Liver (tissue), 9 donors: ENCODE results near the gene BLZF1. TPM values are rescaled to one million over a fixed set of nuclear protein-coding genes. Genes with fewer than 3 reads are reported as not detected.

ENCODE experiments used
- DNase-seq: peaks from one replicate; pipeline ENCODE4 v3.0.0-alpha.2; 2017; ENCODE audit warnings: low spot score
- H3K27ac ChIP-seq, 2 donors: one replicate each; pipeline ENCODE4 v1.7.0; 2013; ENCODE audit warnings: inconsistent platforms in 2 of 2, low read length in 2 of 2, control low read depth in 1 of 2, low read depth in 1 of 2, mild to moderate bottlenecking in 1 of 2
- H3K27me3 ChIP-seq, 4 donors: one replicate each; pipeline versions ENCODE4 v1.6.1 to v1.7.0; 2013; ENCODE audit warnings: low read length in 3 of 4, inconsistent platforms in 1 of 4, mild to moderate bottlenecking in 1 of 4, moderate library complexity in 1 of 4; ENCODE audit not compliant: control insufficient read depth in 4 of 4, insufficient read depth in 4 of 4
- H3K36me3 ChIP-seq, 4 donors: one replicate each; pipeline versions ENCODE4 v1.6.1 to v1.7.0; 2013; ENCODE audit warnings: low read length in 3 of 4, mild to moderate bottlenecking in 3 of 4, low read depth in 1 of 4, moderate library complexity in 1 of 4; ENCODE audit not compliant: control insufficient read depth in 4 of 4, insufficient read depth in 3 of 4
- H3K4me1 ChIP-seq, 4 donors: one replicate each; pipeline versions ENCODE4 v1.6.1 to v1.7.0; 2013; ENCODE audit warnings: low read length in 3 of 4, mild to moderate bottlenecking in 3 of 4, moderate library complexity in 1 of 4; ENCODE audit not compliant: control insufficient read depth in 4 of 4, insufficient read depth in 4 of 4
- H3K4me3 ChIP-seq, 3 donors: one replicate each; pipeline versions ENCODE4 v1.6.1 to v1.7.0; 2013; ENCODE audit warnings: low read length in 3 of 3, control low read depth in 1 of 3, low read depth in 1 of 3, mild to moderate bottlenecking in 1 of 3
- H3K9ac ChIP-seq, 2 donors: one replicate each; pipeline ENCODE4 v1.7.0; 2013; ENCODE audit warnings: low read length in 2 of 2, mild to moderate bottlenecking in 2 of 2, moderate library complexity in 2 of 2, control low read depth in 1 of 2, low read depth in 1 of 2
- H3K9me3 ChIP-seq, 4 donors: one replicate each; pipeline versions ENCODE4 v1.6.1 to v1.7.0; 2013; ENCODE audit warnings: low read length in 3 of 4; ENCODE audit not compliant: control insufficient read depth in 4 of 4
- ATF3 ChIP-seq: IDR thresholded peaks from 2 replicates; pipeline ENCODE4 v1.6.1; 2016; ENCODE audit warnings: antibody characterized with exemption
- CTCF ChIP-seq: fragments of 150-350 bp; IDR thresholded peaks from 2 replicates; pipeline ENCODE4 v1.5.1; 2017; ENCODE audit warnings: improper control_type of control experiment, low read depth, low read length; ENCODE audit not compliant: missing input control
- FOXA2 ChIP-seq: IDR thresholded peaks from 2 replicates; pipeline ENCODE4 v1.6.1; 2016; ENCODE audit warnings: antibody characterized with exemption
- GABPA ChIP-seq, 2 donors: IDR thresholded peaks in 1 of 2; conservative IDR thresholded peaks in 1 of 2; 2 replicates each; pipeline ENCODE4 v1.6.1; 2016; ENCODE audit warnings: antibody characterized with exemption in 2 of 2, mild to moderate bottlenecking in 1 of 2, moderate library complexity in 1 of 2
- HNF4A ChIP-seq, 2 donors: conservative IDR thresholded peaks; 2 replicates each; pipeline ENCODE4 v1.6.1; 2016; ENCODE audit warnings: antibody characterized with exemption in 2 of 2, mild to moderate bottlenecking in 2 of 2
- HNF4G ChIP-seq: IDR thresholded peaks from 2 replicates; pipeline ENCODE4 v1.6.1; 2016; ENCODE audit warnings: antibody characterized with exemption
- MAX ChIP-seq: IDR thresholded peaks from 2 replicates; pipeline ENCODE4 v1.6.1; 2016; ENCODE audit warnings: antibody characterized with exemption
- NR2F2 ChIP-seq: IDR thresholded peaks from 2 replicates; pipeline ENCODE4 v1.6.1; 2016; ENCODE audit warnings: antibody characterized with exemption
- RAD21 ChIP-seq, 2 donors: IDR thresholded peaks; 2 replicates each; pipeline ENCODE4 v1.6.1; 2016; ENCODE audit warnings: antibody characterized with exemption in 2 of 2, mild to moderate bottlenecking in 2 of 2
- REST ChIP-seq: IDR thresholded peaks from 2 replicates; pipeline ENCODE4 v1.6.1; 2016; ENCODE audit warnings: antibody characterized with exemption, mild to moderate bottlenecking
- SP1 ChIP-seq: IDR thresholded peaks from 2 replicates; pipeline ENCODE4 v1.6.1; 2018; ENCODE audit warnings: antibody characterized with exemption, mild to moderate bottlenecking
- YY1 ChIP-seq: IDR thresholded peaks from 2 replicates; pipeline ENCODE4 v1.6.1; 2016; ENCODE audit warnings: antibody characterized with exemption, mild to moderate bottlenecking
- ZBTB33 ChIP-seq: IDR thresholded peaks from 2 replicates; pipeline ENCODE4 v1.6.1; 2016; ENCODE audit warnings: antibody characterized with exemption
- WGBS: extraction: QIAGEN DNeasy Blood & Tissue Kit; methylation state at CpG from one replicate; pipeline ENCODE4 v1.1.7; 2013; 5-methylcytosine and 5-hydroxymethylcytosine counted together
- polyA plus RNA-seq, 2 donors: library from polyadenylated mRNA; stranded (reverse) in 1 of 2; unstranded in 1 of 2; fragments of 200-250 nt in 1 of 2; fragments of >200 nt in 1 of 2; fragmentation: Nextera tagmentation in 1 of 2; extraction: Ambion mirVana in 1 of 2; gene quantifications; one replicate each; pipeline versions ENCODE4 v1.2.1 to v1.2.3, GENCODE V29; 2013 to 2015
- total RNA-seq, 2 donors: library from RNA; depleted of rRNA; stranded (reverse); fragments of >200 nt; gene quantifications; one replicate each; pipeline ENCODE4 v1.2.3, GENCODE V29; 2014
- donor health status: healthy.
- donor health status: healthy.
- donor health status: healthy.
- donor health status: healthy.
- donor health status: healthy.

The BLZF1 gene
- total and polyA plus RNA-seq, 4 donors = 5.3 to 13.1 (median 8.7) TPM

- TF ChIP-seq ZBTB33 (no peak), HNF4G (no peak), FOXA2 (no peak), REST (no peak)
Observed at GRCh38 chr1:169326261-169326955, 41.6 kb upstream of the BLZF1 start (continued).

GRCh38 chr1:169326956-169327268, 41.1 kb upstream of the BLZF1 start:
- no peaks in the 10 kb centered on the region for H3K27me3 ChIP-seq
- H3K9ac ChIP-seq = no peak overlapping the region
- no peak for DNase-seq
- H3K9me3 ChIP-seq = no peaks in the 10 kb centered on the region
- no peak overlapping the region for H3K27ac ChIP-seq
- H3K4me3 ChIP-seq = no peak overlapping the region
- H3K36me3 ChIP-seq = no peaks in the 10 kb centered on the region
- TF ChIP-seq SP1 = no peak
- TF ChIP-seq RAD21 (IDR thresholded peaks at IDR 0.05) = no peak
- H3K4me1 ChIP-seq = peaks cover 0 to 3% (median 0%) of the 10 kb centered on the region in 4 donors

GRCh38 chr1:169327875-169328274, 40.1 kb upstream of the BLZF1 start:
- peaks cover 0 to 3% (median 0%) of the 10 kb centered on the region in 4 donors for H3K4me1 ChIP-seq
- no peaks in the 10 kb centered on the region for H3K36me3 ChIP-seq
- no peaks in the 10 kb centered on the region for H3K9me3 ChIP-seq
- H3K27me3 ChIP-seq = no peaks in the 10 kb centered on the region
- no peak for TF ChIP-seq GABPA (IDR thresholded peaks at IDR 0.05 in 1 of 2, conservative IDR thresholded peaks at IDR 0.05 in 1 of 2)
- TF ChIP-seq MAX = no peak
- no peak overlapping the region for H3K4me3 ChIP-seq
- H3K27ac ChIP-seq = no peak overlapping the region
- H3K9ac ChIP-seq = no peak overlapping the region
- no peak for DNase-seq
- WGBS = 96% methylated on average over 2 of the region's 2 CpGs

- H3K9me3 ChIP-seq = no peaks in the 10 kb centered on the region
- H3K4me1 ChIP-seq = peaks cover 0 to 3% (median 0%) of the 10 kb centered on the region in 4 donors
- H3K9ac ChIP-seq = no peak overlapping the region
- 98% methylated on average over 1 of the region's 1 CpG for WGBS
- TF ChIP-seq SP1 = no peak
- no peak for TF ChIP-seq CTCF
- no peak for TF ChIP-seq FOXA2
- no peak for TF ChIP-seq YY1
- no peak for TF ChIP-seq REST
- TF ChIP-seq NR2F2 = no peak
- TF ChIP-seq HNF4A (conservative IDR thresholded peaks at IDR 0.05) = no peak
- no peak for TF ChIP-seq HNF4G
- TF ChIP-seq MAX = no peak
- TF ChIP-seq ATF3 = no peak
- H3K4me3 ChIP-seq = no peak overlapping the region
- no peaks in the 10 kb centered on the region for H3K36me3 ChIP-seq
- no peak for DNase-seq
- H3K27ac ChIP-seq = no peak overlapping the region
- no peaks in the 10 kb centered on the region for H3K27me3 ChIP-seq
Observed at GRCh38 chr1:169329383-169329782, 38.6 kb upstream of the BLZF1 start.
